GM19099 (cell line): Measurements from ENCODE around the gene MRPL33.
A peak's percentile ranks its signal among the peaks of the same experiment; 100 is the strongest.

Source experiments
- POLR2A ChIP-seq: IDR thresholded peaks from 3 replicates; pipeline ENCODE4 v1.6.1; 2011; ENCODE audit warnings: low read depth; ENCODE audit not compliant: insufficient read length; ENCODE audit errors: extremely low read depth

MRPL33 gene

GRCh38 chr2:27771548-27772335, at the start of gene MRPL33:
MRPL33 (plus strand) TSS chr2:27771719; CDS start chr2:27771778, 59 bp downstream.
- peak; percentile 93 for TF ChIP-seq POLR2A

GRCh38 chr2:27721884-27722485, 49.5 kb upstream of the MRPL33 start:
- TF ChIP-seq POLR2A, result no peak

GRCh38 chr2:27723372-27724144, 48.0 kb upstream of the MRPL33 start:
- TF ChIP-seq POLR2A, result no peak

DNA sequence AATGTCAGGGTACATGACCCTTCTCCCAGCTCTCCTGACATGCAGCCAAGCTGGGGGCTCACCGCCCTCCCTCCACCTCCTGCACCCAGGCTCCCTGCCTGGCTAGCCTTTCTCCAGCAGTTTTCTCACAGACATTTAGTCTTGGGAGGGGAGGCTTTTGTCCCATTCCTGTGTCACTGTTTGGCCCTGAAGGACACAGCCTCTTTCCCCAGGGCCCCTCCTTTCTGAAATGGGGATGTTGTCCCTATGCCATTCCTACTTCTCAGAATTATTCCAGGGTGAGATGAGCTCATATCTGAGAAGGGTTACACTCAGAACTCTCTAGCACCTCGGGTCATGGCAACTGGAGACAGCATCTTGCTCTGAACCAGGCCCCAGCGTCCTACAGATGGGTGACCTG, 47.3 kb upstream of the MRPL33 start:
- TF ChIP-seq POLR2A, result no peak

DNA sequence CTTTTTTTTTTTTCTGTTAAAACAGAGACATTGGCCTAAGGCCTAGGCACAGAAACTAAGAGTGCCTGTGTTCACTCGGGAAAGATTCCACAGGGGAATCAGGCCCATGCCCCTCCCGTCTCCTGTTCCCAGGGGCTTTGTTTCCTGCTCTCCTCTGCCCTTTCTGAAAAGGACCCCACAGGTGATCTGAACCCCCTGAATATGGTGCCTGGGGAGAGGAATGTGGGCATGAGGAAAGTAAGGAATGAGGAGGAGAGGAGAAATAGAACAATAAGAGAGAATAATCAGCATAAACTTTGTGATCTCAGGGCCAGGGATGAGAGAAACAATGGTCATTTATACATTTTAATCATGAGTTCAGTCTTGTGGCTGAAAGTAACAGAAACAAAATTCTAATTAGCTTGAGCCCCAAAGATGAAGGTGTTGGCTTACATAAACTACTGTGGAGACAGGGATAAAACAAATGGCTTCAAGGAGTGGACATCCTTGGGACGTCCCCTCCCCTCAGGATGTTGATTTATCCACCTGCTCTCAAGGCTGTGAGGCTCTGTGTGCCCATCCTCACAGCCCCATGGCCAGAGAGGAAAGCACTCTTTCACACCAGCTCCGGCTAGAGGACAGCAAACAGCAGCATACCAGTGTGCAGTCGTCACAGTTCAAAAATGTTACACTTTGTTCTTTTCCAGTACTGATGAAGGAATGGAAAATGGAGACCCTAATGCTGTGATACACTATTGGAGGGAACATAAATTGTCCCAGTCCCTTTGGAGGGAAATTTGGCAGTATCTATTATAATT, 46.4 kb upstream of the MRPL33 start:
- TF ChIP-seq POLR2A, result no peak

DNA sequence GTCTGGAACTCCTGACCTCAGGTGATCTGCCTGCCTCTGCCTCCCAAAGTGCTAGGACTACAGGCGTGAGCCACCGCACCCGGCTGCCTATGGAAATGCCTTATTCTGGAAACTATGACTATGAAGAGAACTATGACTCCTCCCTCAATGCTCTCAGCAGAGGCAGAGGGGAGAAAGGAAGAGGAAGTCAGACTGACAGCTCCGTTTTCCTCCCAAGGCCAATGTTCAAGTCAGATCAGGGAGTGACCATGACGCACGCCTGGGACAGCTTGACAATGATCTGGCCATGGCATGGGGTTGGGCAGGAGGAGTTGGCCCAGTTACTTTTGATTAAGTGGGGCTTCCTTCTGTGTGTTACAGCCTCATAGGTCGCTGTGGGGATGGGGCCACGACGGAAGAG, 44.3 kb upstream of the MRPL33 start:
- TF ChIP-seq POLR2A, result no peak

DNA sequence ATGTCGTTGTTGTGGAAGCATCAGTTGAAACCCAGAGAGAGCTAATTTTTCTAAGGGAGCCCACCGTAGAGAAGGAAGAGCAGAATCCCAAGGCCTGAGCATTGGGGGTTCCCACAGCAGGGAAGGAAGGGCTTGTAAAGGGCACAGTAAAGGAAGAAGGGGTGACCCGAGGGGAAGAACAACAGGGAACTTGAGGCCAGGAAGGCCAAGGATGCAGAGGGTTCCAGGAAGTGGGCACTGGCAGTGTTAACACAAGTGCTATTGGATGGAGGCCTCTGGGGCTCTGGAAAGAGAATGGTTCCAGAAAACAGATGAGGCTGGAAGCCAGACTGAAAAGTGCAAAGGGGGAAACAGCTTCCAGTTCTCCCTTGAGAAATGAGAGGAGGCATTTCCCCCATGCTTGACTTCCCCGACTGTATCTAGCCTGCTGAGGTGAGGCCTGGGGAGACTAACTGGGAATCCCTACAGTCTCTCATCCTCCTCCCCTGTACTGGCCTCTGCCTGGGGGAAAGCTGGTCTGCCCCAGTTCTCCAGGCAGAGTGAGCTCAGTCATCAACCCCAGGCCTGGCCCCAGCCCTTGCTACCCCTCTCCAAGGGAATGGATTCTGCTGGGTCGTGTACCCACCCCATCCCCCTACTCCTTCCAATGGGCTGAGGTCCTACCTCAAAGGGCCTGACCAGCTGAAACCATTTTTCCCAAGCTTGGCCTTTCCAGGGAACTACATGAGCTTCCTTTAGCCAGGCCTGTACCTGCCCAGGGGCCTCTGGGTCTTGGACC, 43.2 kb upstream of the MRPL33 start:
- TF ChIP-seq POLR2A, result no peak

DNA sequence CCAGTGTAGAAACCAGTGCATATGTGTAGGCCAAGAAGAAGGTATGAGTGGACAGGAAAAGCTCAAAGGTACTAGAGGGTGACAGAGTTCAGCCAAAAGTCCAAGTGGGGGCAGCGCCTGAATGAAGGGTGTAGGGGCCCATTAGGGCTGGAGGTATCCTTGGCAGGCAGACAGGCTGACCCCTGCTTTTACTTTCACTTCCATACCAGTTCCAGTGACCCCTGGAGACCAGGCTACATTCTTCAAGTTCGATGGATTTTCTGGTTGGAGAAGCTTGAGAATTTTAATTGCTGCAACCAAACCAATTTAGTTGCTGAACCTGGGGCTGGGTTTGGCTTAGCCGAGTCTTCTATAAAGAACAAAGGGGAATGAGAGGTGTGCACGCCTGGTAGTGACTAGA, 42.3 kb upstream of the MRPL33 start:
- TF ChIP-seq POLR2A, result no peak

- no peak for TF ChIP-seq POLR2A
Observed at GRCh38 chr2:27729614-27730013, 41.9 kb upstream of the MRPL33 start.

- TF ChIP-seq POLR2A, result no peak
Observed at GRCh38 chr2:27730261-27730662, 41.3 kb upstream of the MRPL33 start.

GRCh38 chr2:27730980-27731691, 40.4 kb upstream of the MRPL33 start:
- TF ChIP-seq POLR2A, result no peak

DNA sequence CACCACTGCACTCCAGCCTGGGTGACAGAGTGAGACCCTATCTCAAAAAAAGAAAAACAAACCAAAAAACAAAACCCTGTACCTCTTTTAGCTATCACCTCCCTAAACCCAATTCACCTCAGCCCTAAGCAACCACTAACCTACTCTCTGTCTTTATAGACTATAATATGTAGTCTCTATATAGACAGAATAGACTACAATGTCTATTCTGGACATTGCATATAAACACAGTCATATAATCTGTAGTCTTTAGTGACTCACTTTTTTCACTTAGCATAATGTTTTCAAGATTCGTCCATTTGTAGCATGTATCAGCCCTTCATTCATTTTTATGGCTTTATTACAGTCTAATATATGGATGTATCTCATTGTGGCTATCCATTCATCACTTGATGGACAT, 37.2 kb upstream of the MRPL33 start:
- no peak for TF ChIP-seq POLR2A

DNA sequence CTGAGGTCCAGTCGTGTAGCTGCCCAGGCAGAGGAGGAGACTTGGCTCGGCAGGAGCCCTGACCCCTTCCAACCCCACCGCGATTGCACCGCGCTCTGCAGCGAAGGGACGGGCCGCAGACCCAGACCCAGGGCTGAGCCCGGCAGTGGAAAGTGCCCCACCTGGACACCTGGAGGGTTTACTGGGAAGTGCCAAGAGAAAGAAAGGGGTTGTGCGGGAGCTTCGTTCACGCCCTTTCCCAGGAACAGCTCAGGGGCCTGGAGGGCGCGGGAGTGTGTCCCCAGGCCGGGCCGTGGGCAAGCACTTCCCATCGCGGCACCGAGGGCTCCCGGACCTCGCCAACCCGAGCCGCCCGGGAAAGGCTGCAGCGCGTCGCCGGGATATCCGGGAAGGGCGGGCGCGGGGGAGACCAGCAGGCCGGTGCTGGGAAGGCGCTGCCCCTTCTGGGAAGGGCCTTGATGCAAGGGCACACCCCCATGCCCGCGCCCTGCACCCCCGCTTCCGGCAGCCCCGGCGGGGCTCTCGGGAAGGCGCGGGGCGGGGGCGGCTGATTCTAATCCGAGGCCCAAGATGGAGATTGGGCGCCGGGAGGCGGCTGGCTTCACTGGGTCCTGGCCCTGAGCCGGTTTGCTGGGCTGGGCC, 36.1 kb upstream of the MRPL33 start:
- no peak for TF ChIP-seq POLR2A
